ENCODE measurements around the gene PITPNC1.

- TF ChIP-seq POLR2A (IDR thresholded peaks at IDR 0.05; ENCODE audit: low read depth) (no peak), CTCF (IDR thresholded peaks at IDR 0.05) (no peak), POLR2AphosphoS5 (IDR thresholded peaks at IDR 0.05) (no peak), EP300 (IDR thresholded peaks at IDR 0.05) (no peak)
These were observed 323.1 kb downstream of the PITPNC1 start for GRCh38 chr17:67700037-67700724.

Data from esophagus muscularis mucosa (tissue), 4 donors.